Inflammatory macrophage treated with lipopolysaccharide for 4 hours (primary cell): ENCODE data around the gene OSMR.
"Not testable (repeated sequence)": the region's sequence is repeated elsewhere in the genome, so short reads cannot be mapped to it uniquely, and the experiment has no call there.

Experiments
- DNase-seq: peaks from one replicate; pipeline ENCODE4 v3.0.0-alpha.2; 2020

Gene OSMR

DNA sequence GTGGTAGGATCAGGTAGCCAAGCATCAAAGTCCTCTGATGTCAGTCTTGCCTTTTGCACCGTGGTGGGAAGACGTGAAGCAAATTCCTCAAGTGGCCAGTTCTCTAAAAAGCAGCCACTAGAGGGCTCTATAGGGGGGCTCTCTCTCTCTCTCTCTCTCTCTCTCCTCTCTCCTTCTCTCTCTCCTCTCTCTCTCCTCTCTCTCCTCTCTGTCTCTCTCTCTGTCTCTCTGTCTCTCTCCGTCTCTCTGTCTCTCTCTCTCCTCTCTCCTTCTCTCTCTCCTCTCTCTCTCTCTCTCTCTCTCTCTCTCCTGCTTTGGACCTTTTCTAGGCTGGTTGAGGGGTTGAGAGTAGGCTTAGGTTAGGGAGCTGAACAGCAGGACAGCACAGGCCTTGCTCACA lies 13.9 kb upstream of the OSMR start:
- peak; percentile 28 for DNase-seq

DNA sequence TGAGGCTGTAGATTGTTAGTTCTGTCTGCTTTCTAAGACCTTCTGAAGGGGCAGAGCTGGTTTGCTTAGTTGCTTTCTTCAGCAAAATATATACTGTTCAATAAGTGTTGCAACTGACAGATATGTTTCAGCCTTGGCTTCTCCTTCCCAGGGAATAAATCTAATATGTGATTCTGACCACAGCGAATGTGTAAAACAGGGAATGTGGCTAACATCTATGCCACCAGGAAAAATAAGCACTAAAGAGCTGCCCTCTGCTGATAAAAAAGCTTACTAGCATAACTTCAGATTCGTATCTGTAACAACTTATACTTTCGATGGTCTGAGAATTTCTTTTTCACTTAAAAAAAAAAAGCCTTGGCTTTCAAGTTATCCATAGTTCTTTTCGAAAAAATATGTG lies 13.0 kb upstream of the OSMR start:
- DNase-seq: no peak

DNA sequence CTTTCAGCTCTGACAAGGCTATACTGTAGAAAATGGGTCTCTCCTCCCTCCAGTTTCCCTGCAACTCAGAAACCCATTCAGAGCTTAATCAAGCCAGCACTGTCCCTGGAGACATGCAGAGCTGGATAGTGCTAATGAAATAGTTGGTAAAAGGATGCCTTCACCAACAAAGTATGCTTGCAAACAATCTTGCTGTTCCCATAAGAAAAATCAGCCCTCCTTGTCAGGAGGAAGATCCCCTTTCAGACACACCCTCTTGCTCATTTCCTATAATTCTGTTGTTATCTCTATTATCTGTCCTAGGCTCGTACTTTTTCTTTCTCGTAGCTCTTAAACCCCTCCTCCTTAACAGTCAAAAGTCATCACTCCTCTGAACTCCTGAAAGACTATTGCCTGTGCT lies 9.9 kb upstream of the OSMR start:
- no peak for DNase-seq

DNA sequence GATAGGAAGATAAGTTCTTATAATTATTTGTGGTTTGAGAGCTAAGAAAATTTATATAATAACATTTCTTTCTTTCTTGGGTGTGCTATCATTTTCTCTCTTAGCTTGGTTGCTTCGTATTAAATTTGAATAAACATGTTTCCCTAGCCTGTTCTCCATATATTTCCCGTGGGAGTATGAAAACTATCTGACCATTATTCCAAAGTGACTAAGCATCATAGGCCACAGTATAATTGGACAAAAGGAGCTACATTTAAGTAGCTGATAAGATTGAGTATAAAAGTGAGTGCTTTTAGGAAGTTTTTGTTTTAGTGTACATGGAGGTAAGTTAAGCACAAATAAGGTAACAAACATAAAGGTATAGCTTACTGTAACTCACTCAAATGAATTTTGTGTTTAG lies 8.4 kb upstream of the OSMR start:
- no peak for DNase-seq

DNA sequence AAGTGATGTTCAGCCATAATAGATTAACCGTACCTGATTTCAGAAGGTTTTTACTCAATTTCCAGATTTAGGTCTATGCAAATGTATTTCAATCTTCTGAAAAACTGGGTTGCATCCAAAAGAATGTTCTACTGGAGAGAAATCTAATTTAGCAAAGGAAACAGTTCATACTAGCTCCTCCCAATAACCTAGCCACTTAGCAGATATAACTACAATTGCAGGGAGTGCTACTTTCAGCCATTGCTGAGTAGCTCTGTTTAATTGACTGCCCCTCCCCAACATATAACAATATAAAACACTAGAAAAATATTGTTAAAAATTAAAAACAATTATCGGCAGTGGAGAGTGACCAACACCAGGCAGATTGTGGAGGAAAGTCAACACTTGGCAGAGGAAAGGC lies 7.9 kb upstream of the OSMR start:
- DNase-seq: no peak

DNA sequence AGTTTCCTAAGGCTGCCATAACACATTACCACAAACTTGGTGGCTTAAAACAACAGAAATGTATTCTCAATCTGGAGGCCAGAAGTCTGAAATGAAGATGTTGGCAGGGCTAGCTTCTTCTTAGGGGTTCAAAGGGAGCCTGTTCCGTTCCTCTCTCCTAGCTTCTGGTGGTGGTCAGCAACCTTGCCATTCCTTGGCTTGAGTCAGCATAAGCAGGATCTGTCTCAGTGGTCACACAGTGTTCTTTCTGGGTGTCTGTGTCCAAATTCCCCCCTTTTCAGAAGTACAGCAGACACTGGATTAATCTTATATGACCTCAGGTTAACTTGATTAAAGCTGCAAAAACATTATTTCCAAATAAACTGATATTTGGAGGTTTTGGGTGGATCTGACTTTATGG lies 2.1 kb upstream of the OSMR start:
- no peak for DNase-seq

DNA sequence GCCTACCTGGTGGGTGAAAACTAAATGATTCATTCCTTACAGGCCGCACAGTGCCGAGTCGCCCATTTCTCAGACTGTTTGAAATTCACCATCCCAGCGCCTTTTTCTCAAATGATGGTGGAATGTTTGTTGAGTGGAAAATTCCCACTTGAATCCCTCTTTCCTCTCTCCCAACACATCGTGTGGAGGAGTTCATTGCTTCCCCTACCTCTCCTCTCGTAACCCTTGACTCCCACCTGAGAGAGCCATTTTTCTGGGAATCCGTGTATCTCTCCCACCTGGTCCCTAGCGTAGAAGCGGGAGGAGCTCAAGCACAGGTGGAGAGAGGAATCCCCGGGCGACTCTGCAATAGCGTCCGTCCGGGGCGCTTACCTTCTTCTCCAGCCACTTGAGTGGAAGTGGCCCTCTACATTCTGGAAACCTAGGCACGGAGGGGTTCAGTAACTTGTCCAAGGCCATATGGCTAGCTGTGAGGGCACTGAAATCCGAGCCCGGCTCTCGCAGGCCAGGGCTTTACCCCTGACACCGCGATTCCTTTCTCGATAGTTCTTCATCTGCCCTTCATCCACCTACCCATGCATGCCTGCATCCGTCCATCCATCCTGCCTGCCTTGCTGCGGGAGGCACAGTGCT lies 683 bp downstream of the OSMR start:
- no peak for DNase-seq

DNA sequence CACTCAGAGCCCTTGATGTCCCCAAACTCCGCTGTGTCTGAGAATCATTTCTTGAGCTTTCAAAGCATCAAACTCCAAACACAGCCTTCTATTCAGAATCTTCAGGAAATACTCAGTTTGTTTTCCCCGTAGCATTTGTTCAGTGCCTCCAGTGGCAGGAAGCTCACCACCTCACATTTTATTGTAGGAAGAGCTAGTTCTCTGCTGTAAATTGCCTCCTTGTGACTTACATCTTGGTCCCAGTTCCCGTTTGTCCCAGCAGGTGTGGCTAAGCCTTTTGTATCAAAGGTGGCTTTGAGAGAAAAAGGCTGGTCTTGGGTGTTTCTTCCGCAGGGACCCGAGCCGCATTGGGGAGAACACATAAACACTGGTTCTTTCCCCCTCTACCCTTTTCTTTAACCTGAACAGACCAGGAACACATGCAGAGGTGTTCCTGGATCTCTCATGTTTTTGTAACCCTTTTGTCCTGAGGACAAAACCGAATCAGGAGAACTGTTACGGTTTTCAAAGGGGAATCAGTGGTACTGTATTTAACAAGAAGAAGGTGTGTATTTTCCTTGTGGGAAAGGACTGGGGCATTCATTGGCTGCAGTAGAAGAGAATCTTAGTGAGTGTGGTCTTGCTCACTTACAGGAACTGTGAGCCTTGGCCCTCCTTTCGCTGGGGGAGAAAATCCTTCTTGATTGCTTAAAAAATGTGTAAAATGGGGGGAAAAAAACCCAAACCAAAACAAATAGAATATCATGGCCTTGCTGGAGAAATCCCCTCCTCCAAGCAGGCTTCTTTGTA lies 1.9 kb downstream of the OSMR start:
- no peak for DNase-seq

DNA sequence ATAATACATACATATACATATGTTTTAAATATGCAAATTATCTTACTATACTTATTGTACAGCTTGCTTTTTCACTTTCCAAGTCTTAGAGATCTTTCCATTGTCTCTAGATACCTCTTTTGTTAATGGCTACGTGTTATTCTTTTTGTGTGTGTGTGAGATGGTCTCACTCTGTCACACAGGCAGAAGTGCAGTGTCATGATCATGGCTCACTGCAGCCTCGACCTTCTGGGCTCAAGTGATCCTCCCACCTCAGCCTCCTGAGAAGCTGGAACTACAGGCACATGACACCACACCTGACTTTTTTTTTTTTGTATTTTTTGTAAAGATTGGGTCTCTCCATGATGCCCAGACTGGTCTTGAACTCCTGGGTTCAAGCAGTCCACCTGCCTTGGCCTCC lies 2.8 kb downstream of the OSMR start:
- DNase-seq: no peak

DNA sequence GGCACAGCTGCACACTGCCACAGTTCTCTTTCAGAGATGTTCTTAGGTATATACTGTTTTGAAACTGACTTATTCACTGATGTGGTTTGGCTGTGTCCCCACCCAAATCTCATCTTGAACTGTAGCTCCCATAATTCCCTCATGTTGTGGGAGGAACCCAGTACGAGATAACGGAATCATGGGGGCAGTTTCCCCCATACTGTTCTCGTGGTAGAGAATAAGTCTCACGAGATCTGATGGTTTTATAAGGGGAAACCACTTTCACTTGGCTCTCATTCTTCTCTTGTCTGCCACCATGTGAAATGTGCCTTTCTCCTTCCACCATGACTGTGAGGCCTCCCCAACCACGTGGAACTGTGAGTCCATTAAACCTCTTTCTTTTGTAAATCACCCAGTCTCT lies 5.8 kb downstream of the OSMR start:
- not testable (repeated sequence) for DNase-seq

DNA sequence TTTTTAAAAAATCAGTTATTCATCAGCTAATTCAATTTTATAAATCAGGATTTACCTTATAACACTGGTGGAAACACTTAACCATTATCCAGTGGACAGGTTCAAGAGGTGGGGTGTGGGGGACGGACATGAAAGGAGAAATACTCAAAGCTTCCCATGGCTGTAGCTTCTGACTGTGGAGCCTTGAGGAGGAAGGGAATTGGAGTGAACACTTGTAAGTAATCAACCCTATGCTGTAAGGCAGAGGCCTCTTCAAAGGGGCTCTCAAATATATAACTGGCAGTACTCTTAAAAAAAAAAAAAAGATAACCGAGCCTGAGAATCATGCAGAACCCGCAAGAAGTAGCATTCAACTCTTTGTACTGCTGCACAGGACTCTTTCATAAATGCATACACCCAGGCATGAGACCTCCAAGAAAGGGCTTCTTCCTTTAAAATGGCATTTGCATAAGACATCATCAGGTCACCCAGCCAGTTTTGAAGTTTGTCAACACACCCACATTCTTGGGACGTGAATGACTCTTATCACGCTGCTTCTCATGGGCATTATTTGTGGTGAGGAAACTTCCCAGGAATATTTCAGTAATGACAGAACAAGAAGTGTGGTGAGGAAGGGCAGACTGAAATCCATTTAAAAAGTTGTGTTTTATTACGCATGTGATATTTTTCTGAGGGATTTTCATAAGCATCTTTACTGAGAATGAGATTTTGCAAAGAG lies 8.1 kb downstream of the OSMR start:
- no peak for DNase-seq

DNA sequence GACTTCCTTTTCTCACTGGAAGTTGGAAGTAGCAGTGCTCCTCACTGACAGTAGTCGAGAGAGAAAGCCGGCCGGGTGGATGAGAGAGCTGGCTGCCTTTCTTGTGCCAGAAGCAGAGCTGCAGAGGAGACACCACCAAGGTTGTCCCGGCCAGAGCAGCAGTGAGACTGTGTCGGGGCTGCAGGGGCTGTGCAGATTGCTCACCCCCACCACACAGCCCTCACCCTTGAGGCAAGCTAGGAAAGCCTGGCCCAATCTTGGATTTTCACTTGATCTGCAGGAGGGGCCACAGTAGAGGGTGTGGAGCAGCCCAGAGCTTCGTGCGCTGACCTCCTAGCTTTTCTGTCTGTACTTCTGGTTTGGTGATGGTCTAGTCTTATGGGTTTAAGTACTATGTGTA lies 9.1 kb downstream of the OSMR start:
- no peak for DNase-seq

DNA sequence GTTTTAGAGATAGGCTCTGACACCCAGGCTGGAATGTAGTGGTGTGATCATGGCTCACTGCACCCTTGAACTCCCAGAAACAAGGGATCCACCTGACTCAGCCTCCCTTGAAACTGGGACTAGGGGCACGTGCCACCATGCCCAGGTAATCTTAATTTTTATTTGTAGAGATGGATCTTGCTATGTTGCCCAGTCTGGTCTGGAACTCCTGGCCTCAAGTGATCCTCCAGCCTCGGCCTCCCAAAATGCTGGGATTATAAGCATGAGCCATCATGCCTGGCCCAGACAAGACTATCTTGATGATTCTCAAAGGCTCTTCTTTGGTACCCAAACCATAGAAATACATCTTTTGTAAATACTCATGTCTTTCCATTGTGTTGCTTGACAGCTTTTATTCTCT lies 10.8 kb downstream of the OSMR start:
- no peak for DNase-seq

DNA sequence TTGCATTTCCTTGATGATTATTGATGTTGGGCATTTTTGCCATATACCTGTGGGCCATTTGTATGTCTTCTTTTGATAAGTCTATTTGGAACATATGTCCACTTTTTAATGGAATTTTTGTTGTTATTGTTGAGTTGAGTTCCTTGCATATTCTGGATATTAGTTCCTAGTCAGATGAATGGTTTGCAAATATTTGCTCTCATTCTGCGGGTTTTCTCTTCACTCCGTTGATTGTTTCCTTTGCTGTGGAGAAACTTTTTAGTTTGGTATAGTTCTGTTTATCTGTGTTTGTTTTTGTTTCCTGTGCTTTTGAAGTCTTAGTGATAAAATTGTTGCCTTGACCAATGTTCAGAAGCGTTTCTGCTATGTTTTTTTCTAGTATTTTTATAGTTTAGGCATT lies 13.0 kb downstream of the OSMR start:
- no peak for DNase-seq

DNA sequence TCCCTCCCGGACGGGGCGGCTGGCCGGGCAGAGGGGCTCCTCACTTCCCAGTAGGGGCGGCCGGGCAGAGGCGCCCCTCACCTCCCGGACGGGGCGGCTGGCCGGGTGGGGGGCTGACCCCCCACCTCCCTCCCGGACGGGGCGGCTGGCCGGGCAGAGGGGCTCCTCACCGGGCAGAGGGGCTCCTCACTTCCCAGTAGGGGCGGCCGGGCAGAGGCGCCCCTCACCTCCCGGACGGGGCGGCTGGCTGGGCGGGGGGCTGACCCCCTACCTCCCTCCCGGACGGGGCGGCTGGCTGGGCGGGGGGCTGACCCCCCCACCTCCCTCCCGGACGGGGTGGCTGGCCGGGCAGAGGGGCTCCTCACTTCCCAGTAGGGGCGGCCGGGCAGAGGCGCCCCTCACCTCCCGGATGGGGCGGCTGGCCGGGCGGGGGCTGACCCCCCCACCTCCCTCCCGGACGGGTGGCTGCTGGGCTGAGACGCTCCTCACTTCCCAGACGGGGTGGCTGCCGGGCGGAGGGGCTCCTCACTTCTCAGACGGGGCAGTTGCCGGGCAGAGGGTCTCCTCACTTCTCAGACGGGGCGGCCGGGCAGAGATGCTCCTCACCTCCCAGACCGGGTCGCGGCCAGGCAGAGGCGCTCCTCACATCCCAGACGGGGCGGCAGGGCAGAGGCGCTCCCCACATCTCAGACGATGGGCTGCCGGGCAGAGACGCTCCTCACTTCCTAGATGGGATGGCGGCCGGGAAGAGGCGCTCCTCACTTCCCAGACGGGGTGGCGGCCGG lies 16.4 kb downstream of the OSMR start:
- DNase-seq: not testable (repeated sequence)

DNA sequence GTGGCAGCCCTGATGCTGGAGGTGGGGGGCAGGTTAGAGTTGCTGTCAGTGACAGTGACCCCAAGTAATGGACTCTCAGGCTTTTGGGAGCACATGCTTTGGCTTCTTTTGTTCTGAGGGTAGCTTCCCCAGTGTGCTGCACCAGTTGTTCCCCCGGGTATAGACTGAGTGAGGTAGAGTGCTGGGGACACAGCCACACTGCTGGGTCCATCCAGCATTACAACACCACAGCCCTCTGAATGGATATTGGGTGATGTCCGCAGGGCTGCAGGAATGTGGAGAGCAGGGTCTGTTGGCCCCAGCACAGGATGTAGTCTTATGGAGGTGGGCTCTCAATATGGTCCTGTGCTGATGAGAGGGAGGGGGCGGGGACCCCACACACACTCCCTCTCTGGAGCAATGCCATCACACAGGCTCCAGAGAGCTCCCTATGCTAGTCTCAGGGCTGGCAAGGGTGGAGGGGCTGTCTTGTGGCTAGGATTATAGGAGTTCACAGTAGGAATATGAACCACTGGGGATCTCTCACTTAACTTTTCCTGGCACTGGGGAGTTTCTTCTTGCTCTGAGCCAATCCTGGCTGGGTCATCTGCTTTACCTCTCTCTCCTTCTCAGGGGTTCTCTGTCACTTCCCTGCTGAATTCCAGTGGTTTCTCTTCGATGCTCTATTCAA lies 20.7 kb downstream of the OSMR start:
- no peak for DNase-seq

DNA sequence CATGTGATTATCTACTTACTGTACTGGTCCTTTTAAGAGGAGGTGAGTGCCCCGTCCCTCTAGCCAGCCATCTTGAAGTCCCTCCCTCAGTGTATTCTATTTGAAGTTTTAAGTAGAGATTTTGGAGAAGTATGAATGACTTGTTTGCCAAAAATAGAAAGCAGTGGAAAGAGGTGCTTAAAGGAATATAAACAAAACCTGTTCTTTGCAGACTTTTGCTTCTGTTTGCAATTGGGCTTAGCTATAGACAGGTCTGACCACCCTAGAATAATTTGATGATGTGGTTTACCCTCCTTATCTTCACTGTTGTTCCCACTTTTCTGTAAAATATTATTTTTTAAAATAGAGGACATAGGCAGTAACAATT lies 21.2 kb downstream of the OSMR start:
- DNase-seq: no peak

DNA sequence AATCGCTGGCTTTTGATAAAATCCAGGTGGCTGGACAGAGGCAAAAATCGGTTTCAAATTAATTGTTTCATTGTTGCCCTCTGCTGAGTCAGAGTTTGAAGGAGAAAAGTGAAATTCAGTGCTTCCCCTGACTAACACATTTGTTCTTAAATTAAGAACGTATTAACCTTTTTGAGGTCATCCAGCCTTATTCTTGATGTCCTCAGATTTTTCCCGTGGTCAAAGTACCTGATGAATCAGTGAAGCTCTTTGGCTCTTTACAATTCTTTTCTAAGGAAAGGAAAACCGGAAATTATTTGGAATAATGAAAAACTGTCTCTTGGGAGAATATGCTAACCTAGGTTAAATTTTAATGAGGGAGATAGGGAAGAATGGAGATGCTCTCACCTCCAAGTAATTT lies 21.6 kb downstream of the OSMR start:
- DNase-seq: no peak

DNA sequence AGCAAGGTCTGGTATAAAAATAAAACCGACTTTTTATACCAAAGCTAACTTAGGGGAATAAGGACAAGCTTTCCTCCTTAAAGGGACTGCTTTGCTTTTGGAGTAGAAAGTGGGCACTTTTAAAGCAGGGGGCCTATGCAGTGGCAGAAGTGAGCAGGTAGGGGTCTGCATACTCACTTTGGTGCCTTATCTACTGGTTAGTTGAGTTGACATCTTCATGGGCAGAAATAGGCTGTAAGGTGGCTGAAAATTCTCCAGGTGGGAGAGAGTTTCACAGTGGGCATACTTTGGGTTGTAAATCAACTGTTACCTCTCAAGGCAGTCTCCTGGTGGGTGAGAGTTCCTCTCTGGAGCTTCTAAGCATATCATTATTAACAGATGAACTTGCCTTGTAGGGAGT lies 24.8 kb downstream of the OSMR start:
- no peak for DNase-seq

DNA sequence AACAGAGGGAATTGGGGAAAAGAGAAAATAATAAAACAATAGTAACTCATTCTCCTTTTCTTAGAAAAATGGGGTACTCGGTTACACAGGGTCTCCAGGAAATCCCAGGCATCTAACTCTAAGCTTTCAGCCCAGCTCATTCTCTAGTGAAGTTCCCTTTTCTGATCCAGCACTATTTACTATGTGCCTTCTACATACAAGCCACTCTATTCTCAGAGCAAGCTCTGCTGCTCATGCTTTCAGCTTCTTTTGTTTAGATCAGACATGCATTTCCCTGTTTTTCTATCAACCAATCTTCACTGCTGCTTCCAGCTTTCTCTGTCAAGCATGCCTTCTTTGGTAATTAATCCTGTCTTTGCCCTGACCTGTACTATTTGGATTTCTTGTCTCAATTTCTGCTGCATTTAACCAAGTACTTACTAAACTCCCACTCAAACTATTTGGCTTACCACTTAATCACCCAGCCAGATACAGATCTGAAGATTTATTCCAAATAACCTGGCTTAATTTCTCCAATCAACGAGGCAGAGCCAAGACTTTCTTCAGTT lies 25.3 kb downstream of the OSMR start:
- DNase-seq: no peak

DNA sequence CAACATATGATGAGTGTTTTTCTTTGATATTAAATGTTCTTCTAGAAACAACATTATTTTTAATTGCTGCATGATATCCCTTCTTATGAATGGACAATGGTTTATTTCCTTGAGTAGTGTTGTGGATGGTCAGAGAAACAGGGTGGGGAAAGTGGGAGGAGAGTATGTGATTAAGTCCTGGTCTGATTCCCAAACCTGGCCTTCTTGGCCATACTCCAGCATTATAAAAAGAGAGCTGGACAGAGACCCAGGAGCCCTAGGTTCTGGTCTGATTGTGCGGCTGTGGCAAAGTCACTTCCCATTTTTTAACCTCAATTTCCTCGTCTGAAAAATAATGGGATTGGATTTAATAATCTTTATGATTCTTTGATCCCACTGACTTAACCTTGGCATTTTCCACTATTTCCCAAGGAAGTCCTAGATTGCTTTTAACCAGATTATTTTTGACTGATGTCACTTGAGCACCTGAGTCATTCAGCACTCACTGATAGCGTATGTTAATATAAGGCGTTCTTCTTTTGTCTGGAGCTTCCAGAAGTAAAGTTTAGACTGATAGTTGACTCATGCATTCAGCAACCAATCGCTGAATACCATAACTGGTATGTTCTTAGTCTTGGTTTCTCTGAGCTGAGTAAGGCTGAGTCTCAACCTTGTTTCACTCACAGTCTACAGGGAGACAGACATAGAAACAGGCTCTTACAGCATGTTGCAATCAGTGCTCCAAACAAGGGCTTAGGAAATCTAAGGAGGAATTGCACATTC lies 26.2 kb downstream of the OSMR start:
- DNase-seq: peak; percentile 10

DNA sequence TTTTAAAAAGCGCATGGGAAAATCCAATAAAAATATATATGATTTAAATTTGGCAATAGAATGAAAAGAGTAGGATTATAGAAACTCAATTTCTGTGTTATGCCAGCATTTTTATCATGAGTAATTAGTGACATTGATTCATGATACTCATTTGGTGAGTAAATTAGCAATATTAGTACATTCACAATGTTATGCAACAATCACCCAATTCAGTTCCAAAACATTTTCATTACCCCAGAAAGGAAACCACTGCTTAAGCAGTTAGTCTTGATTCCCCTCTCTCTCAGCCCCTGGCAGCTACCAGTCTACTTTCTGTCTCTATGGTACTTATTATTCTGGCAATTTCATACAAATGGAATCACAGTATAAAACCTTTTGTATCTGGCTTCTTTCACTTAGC lies 27.0 kb downstream of the OSMR start:
- no peak for DNase-seq
